ENCODE results near the gene PRKAB2. TPM values are rescaled to one million over a fixed set of nuclear protein-coding genes. Genes with fewer than 3 reads are reported as not detected.
"Not testable (repeated sequence)": the region's sequence is repeated elsewhere in the genome, so short reads cannot be mapped to it uniquely, and the experiment has no call there.

The PRKAB2 gene
- total RNA-seq, 1 donor from 2014 or later = 26.7 TPM

GRCh38 chr1:147152772-147153171 lies 19.5 kb downstream of the PRKAB2 start:
- no peak for DNase-seq
- Mint-ChIP-seq H3K4me3 (ENCODE audit: unreplicated experiment) (no peak overlapping the region), H3K27ac (ENCODE audit: unreplicated experiment) (no peak overlapping the region), H3K9me3 (ENCODE audit: unreplicated experiment) (no peaks in the 10 kb centered on the region), H3K36me3 (ENCODE audit: unreplicated experiment) (no peaks in the 10 kb centered on the region), H3K27me3 (ENCODE audit: unreplicated experiment) (no peaks in the 10 kb centered on the region), H3K4me1 (ENCODE audit: low read depth, unreplicated experiment) (no peaks in the 10 kb centered on the region)
- no peak for TF ChIP-seq CTCF (IDR thresholded peaks at IDR 0.05; ENCODE audit: partially characterized antibody, unreplicated experiment)

DNA sequence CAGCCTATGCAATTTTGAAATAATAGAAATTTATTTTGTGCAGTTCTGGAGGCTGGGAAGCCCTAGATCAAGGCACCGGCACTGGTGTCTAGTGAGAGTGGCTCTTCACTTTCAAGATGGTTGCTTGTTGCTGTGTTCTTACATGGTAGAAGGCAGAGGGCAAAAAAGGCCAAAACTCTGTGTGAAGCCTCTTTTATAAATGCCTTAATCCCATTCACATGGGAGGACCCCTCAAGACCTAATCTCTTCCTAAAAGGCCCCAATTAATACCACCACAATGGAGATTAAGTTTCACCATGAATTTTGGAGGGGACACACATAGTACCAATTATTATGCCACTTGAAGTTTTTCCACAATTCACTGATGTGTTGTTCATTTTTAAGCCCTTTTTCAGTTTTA lies 21.0 kb downstream of the PRKAB2 start:
- H3K9me3 Mint-ChIP-seq (ENCODE audit: unreplicated experiment) = no peaks in the 10 kb centered on the region
- no peak for TF ChIP-seq CTCF (IDR thresholded peaks at IDR 0.05; ENCODE audit: partially characterized antibody, unreplicated experiment)
- DNase-seq = no peak
- H3K36me3 Mint-ChIP-seq (ENCODE audit: unreplicated experiment) = no peaks in the 10 kb centered on the region
- H3K27me3 Mint-ChIP-seq (ENCODE audit: unreplicated experiment) = no peaks in the 10 kb centered on the region
- H3K27ac Mint-ChIP-seq (ENCODE audit: unreplicated experiment) = no peak overlapping the region
- H3K4me3 Mint-ChIP-seq (ENCODE audit: unreplicated experiment) = no peak overlapping the region
- no peaks in the 10 kb centered on the region for H3K4me1 Mint-ChIP-seq (ENCODE audit: low read depth, unreplicated experiment)

DNA sequence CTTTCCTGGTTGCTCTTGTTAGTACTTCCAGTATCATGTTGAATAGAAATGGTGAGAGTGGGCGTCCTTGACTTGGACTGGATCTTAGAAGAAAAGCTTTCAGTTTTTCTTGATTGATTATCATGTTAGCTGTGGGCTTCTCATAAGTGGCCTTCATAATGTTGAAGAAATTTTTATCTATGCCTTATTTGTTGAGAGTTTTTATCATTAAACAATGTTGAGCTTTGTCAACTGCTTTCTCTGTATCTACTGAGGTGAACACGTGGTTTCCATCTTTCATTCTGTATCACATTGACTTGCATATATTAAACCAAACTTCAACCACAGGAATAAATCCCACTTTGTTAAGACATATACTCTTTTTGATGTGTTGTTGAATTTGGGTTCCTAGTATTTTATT lies 29.4 kb downstream of the PRKAB2 start:
- Mint-ChIP-seq H3K36me3 (ENCODE audit: unreplicated experiment) (no peaks in the 10 kb centered on the region), H3K27ac (ENCODE audit: unreplicated experiment) (no peak overlapping the region), H3K4me3 (ENCODE audit: unreplicated experiment) (no peak overlapping the region), H3K27me3 (ENCODE audit: unreplicated experiment) (no peaks in the 10 kb centered on the region), H3K4me1 (ENCODE audit: low read depth, unreplicated experiment) (no peaks in the 10 kb centered on the region), H3K9me3 (ENCODE audit: unreplicated experiment) (peaks cover 2% of the 10 kb centered on the region)
- TF ChIP-seq CTCF (IDR thresholded peaks at IDR 0.05; ENCODE audit: partially characterized antibody, unreplicated experiment) = no peak
- no peak for DNase-seq

GRCh38 chr1:147130721-147131120 lies 41.5 kb downstream of the PRKAB2 start:
- H3K4me1 Mint-ChIP-seq (ENCODE audit: low read depth, unreplicated experiment); H3K4me3 Mint-ChIP-seq (ENCODE audit: unreplicated experiment); H3K36me3 Mint-ChIP-seq (ENCODE audit: unreplicated experiment); DNase-seq; H3K27me3 Mint-ChIP-seq (ENCODE audit: unreplicated experiment); H3K27ac Mint-ChIP-seq (ENCODE audit: unreplicated experiment); H3K9me3 Mint-ChIP-seq (ENCODE audit: unreplicated experiment): not testable (repeated sequence)

DNA sequence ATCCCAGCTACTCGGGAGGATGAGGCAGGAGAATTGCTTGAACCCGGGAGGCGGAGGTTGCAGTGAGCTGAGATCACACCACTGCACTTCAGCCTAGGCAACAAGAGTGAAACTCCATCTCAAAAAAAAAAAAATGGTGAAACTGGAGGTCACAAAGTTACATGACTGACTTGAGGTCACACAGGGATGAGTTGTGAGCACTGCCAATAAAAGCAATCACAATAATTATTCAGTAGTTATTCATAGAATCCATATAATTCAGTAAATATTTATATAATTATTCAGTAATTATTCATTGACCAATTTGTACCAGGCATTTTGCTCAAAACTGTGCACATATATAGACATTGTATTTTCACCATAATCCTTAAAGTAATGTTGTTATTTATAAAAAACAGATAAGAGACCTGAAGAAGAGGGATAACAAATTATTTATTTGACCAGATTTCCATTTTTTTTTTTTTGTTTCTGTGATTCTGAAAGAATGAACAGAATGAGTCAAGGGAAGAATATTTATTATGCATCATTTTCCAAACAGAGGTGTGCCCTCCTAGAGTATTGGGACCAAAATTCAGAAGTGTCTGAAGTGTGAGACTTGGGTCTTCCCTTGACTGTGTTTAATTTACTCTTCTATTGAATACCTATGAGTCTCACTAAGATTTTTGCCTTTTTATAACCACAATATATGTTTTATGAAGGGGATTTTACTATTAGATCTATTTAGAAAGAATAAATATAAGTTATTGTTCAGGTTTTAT lies 43.0 kb downstream of the PRKAB2 start:
- TF ChIP-seq CTCF (IDR thresholded peaks at IDR 0.05; ENCODE audit: partially characterized antibody, unreplicated experiment) = no peak
- H3K27me3 Mint-ChIP-seq (ENCODE audit: unreplicated experiment) = no peaks in the 10 kb centered on the region
- H3K4me1 Mint-ChIP-seq (ENCODE audit: low read depth, unreplicated experiment) = no peaks in the 10 kb centered on the region
- H3K9me3 Mint-ChIP-seq (ENCODE audit: unreplicated experiment) = no peaks in the 10 kb centered on the region
- no peak for DNase-seq
- H3K4me3 Mint-ChIP-seq (ENCODE audit: unreplicated experiment) = no peak overlapping the region
- no peaks in the 10 kb centered on the region for H3K36me3 Mint-ChIP-seq (ENCODE audit: unreplicated experiment)
- H3K27ac Mint-ChIP-seq (ENCODE audit: unreplicated experiment) = no peak overlapping the region
